22Rv1 (cell line): Measurements from ENCODE around the gene TACC2.

Experiments used
- CTCF ChIP-seq: fragments of 450-650 bp; IDR thresholded peaks from 2 replicates; pipeline ENCODE4 v1.5.1; 2017; ENCODE audit warnings: mild to moderate bottlenecking
- ZFX ChIP-seq: fragments of 450-650 bp; IDR thresholded peaks from 2 replicates; pipeline ENCODE4 v1.6.1; 2017; ENCODE audit warnings: antibody characterized with exemption, borderline replicate concordance

GRCh38 chr10:122288262-122288661, 299.3 kb downstream of the TACC2 start:
- TF ChIP-seq CTCF (no peak), ZFX (no peak)
